GM21360 (cell line): ENCODE measurements around the gene NOS1AP.
"Not testable (repeated sequence)": the region's sequence is repeated elsewhere in the genome, so short reads cannot be mapped to it uniquely, and the experiment has no call there.

Experiments used
- ATAC-seq: cut with Tn5 transposase; IDR thresholded peaks from one replicate; pipeline ENCODE4 v1.9.1; 2021; ENCODE audit warnings: mild to moderate bottlenecking, moderate library complexity; ENCODE audit not compliant: unreplicated experiment

Gene NOS1AP

GRCh38 chr1:162396201-162396906, 326.9 kb downstream of the NOS1AP start:
- ATAC-seq, result no peak

- ATAC-seq, result no peak
These were observed 327.6 kb downstream of the NOS1AP start for GRCh38 chr1:162397039-162397448.

- no peak for ATAC-seq
These were observed 328.6 kb downstream of the NOS1AP start for GRCh38 chr1:162397943-162398560.

- ATAC-seq, result no peak
These were observed 329.6 kb downstream of the NOS1AP start for GRCh38 chr1:162398999-162399580.

- ATAC-seq, result no peak
These were observed 331.4 kb downstream of the NOS1AP start for GRCh38 chr1:162400790-162401355.

GRCh38 chr1:162404550-162405160, 335.2 kb downstream of the NOS1AP start:
- no peak for ATAC-seq

GRCh38 chr1:162405800-162406199, 336.3 kb downstream of the NOS1AP start:
- ATAC-seq, result no peak

GRCh38 chr1:162406811-162407210, 337.3 kb downstream of the NOS1AP start:
- ATAC-seq, result no peak

GRCh38 chr1:162407539-162407938, 338.0 kb downstream of the NOS1AP start:
- ATAC-seq, result no peak

GRCh38 chr1:162412002-162412401, 342.5 kb downstream of the NOS1AP start, which contains the start of gene SH2D1B:
Gene SH2D1B (minus strand): TSS chr1:162412136. CDS start chr1:162412016, 120 bp downstream.
- ATAC-seq, result no peak

- no peak for ATAC-seq
These were observed 346.7 kb downstream of the NOS1AP start for GRCh38 chr1:162416215-162416614.

GRCh38 chr1:162416909-162417308, 347.4 kb downstream of the NOS1AP start:
- ATAC-seq, result no peak

GRCh38 chr1:162417650-162418049, 348.2 kb downstream of the NOS1AP start:
- ATAC-seq, result no peak

- ATAC-seq, result not testable (repeated sequence)
These were observed 349.1 kb downstream of the NOS1AP start for GRCh38 chr1:162418584-162418983.

GRCh38 chr1:162419450-162419931, 350.0 kb downstream of the NOS1AP start:
- not testable (repeated sequence) for ATAC-seq
